ENCODE results near the gene KLK11.

KLK11 gene

GRCh38 chr19:51027873-51028272, 1.5 kb upstream of the KLK11 start:
- DNase-seq (ENCODE audit: low read depth) = no peak

GRCh38 chr19:51027126-51027806, 850 bp upstream of the KLK11 start:
- no peak for DNase-seq (ENCODE audit: low read depth)

DNA sequence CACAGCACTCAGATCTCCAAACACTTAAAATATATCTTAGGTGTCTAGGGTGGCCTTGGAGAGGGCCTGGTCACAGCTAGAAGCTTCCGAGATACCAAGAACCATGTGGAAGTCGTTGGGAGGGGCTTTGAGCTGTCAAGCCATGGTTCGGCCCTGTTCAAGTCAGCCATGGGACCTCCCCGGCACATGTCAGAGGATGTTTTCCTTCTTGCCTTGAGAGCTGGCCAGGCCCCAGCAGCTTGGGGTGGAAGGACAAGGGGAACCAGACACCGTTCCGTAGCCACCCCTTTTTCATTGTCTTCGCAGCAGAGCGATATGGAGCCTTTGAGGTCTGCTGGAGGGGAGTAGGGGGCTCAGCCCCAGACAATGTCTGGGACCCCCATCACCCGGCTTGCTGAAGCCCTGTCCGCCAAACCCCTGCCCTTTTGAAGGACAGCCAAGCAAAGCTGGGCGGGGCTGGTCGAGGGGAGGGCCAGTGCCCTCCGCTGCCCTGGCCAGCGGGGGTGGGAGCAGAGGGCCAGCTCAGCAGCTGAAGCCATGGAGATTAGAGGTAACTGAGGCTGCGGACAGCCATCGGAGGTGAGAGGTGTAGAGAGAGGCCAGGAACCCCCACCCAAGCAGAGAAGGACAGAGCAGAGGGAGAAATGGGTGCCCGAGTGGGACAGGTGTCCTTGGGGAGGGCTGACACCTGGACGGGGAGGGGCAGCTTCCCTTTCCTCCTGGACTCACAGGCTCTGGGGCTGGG, 435 bp downstream of the KLK11 start:
- DNase-seq (ENCODE audit: low read depth) = no peak

DNA sequence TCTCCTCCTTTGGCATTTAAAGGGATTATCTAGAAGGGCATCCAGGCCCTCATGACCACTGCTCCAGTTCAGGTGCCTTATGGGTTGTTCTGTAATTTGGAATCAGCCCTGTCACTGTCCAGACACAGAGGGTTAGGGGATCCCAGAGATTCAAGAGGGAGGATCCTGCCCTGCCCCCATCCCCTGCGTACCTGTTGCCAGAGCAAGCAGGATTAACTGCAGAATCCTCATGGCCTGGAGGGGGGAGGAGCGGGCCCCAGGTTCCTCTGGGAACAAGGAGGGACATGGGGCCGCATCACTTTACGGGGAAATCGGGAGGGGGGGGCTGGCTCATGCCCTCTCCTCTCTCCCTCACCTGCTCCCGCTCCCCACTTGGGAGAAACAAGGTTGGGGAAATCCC, 1.0 kb downstream of the KLK11 start:
- DNase-seq (ENCODE audit: low read depth) = no peak

DNA sequence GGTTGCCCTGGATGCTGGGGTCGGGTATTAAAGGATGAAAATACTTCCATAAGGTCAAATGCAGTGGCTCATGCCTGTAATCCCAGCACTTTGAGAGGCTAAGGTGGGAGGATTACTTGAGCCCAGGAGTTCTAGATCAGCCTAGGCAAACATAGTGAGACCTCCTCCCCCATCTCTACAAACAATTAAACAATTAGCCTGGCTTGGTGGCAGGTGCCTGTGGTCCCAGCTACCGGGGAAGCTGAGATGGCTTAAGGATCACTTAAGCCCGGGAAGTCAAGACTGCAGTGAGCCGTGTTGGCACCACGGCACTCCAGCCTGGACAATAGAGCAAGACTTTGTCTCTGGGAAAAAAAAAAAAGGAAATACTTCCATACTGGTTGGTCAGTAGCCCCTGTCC, 1.5 kb downstream of the KLK11 start:
- DNase-seq (ENCODE audit: low read depth) = no peak

- no peak for DNase-seq (ENCODE audit: low read depth)
Measured at GRCh38 chr19:51023946-51024345, 2.5 kb downstream of the KLK11 start.

GRCh38 chr19:51022526-51022925, 3.9 kb downstream of the KLK11 start:
- DNase-seq (ENCODE audit: low read depth) = no peak

DNA sequence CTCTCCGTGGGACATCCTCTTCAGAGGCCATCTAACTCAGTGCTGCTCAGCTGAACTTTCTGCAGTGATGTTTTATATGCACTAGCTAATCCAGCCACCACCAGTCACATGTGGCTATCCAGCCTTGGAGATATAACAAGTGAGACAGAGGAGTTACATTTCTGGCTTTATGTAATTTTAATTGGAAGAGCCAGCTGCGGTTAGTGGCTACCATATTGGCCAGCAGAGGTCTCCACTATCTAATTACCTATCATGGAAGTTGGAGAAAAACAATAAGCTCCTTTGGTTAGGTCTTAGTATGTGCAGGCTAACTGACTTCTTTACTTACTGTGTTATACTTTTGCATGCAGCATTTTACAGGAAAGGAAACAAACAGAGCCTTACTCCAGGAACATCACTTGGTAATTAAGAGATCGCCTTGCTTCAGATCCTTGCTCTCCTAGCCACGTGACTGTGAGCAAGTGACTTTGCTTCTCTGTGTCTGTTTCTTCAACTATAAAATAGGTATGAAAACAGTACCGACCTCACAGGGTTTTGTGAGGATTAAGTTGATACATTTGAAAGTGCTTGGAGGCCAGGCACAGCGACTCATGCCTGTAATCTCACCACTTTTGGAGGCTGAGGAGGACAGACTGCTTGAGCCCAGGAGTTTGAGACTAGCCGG, 5.3 kb downstream of the KLK11 start:
- peak; percentile 15 for DNase-seq (ENCODE audit: low read depth)

DNA sequence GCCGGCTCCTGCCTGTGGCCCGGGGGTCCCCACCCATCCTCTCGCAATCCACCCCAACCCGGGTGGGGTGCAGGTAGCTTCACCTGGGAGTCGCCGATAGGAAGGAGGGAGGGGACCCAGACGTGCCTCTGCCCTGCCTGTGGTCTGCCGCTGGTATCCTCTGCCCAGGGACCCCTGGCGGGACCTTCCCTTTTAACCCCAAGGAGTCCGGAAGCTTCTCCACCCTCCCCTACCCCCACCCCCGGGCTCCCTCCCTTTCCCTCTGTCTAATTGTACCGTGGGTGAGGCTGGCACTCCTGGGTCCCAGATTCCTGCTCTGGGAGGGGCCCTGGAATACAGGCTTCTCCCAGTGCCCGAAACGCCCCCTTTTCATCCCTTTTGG, 6.9 kb downstream of the KLK11 start, which contains the start of gene KLK10:
Gene KLK10, minus strand, starts transcription at position 166 of the 382 bp plus-strand sequence. CDS start 579 bp downstream, outside the sequence.
- no peak for DNase-seq (ENCODE audit: low read depth)

- DNase-seq (ENCODE audit: low read depth) = no peak
Measured at GRCh38 chr19:51018745-51019543, 7.5 kb downstream of the KLK11 start.

DNA sequence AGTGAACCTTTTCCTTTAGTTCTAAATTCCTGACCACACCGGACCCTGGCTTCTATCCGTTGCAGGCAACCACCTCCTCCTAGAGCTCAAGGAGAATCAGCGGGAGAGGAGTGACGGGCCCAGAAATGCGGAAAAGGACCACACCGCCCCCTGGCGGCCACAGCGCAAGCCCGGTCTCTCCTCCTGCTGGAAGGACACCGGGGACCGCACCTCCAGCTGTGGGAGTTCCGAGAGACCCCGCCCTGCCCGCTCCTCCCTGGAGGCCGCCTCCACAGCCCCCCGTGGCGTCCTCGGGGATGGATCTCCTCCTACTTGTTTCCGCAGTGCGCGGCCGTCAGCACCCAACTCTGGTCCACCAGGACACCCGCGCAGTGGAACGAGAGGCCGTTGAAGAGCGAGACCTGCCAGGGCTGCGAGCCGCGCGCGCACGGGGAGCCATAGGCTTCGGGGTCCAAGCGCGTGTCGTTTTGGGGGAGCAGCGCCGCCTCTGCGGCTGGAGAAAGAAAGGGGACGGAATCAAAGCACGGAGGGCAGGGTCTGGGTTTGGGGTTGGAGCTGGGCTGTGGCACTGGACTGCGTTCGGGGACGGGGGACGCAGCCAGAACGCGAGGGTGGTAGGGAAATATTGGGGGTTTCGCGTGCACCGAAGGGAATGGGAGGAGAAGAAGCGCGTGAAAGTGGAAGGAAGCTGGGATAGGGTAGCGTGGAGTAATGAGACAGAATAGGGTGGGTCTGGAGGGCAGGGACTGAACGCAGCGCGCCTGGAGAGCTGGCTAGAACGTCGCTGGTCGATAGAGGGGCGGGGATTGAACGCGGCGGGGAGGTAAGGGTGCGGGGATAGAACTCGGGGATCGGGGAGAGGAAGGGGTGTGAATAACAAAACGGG, 9.4 kb downstream of the KLK11 start:
- DNase-seq (ENCODE audit: low read depth) = no peak

GRCh38 chr19:51015691-51016267, 10.6 kb downstream of the KLK11 start:
- DNase-seq (ENCODE audit: low read depth) = no peak

- DNase-seq (ENCODE audit: low read depth) = no peak
Measured at GRCh38 chr19:51014242-51014641, 12.2 kb downstream of the KLK11 start.

- DNase-seq (ENCODE audit: low read depth) = no peak
Measured at GRCh38 chr19:51012661-51013190, 13.7 kb downstream of the KLK11 start.

DNA sequence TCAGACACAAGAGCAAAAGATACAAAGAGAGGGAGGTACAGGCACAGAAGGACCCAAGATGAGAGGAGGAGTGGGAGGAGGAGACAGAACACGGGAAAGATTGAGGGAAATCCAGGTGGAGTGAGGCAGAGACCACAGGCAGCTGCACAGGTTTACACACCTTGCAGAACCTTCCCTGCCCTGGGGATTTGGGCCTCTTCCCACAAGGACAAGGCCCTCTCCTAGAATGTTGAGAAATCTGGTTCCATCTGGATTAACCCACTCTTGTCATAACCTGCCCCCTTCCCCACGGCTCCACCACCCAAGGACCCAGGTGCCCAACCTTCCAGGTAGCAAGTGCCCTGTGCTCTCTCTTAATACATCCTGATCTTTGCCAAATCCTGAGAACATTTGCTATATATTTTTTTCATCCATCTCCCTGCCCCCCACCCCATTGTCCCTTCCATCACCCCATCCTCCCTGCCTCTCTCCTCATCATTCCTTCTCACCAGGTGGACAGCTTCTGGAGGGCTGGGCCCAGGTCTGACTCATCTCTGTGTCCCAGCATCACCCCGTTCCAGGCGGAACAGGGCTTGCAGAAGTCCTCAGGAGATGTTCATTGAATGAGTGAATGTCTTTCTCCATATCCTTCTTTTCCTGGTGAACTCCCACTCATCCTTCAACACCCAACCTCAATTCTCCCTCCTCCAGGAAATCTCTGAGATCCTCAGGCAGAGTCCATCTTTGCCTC, 16.2 kb downstream of the KLK11 start:
- no peak for DNase-seq (ENCODE audit: low read depth)

DNA sequence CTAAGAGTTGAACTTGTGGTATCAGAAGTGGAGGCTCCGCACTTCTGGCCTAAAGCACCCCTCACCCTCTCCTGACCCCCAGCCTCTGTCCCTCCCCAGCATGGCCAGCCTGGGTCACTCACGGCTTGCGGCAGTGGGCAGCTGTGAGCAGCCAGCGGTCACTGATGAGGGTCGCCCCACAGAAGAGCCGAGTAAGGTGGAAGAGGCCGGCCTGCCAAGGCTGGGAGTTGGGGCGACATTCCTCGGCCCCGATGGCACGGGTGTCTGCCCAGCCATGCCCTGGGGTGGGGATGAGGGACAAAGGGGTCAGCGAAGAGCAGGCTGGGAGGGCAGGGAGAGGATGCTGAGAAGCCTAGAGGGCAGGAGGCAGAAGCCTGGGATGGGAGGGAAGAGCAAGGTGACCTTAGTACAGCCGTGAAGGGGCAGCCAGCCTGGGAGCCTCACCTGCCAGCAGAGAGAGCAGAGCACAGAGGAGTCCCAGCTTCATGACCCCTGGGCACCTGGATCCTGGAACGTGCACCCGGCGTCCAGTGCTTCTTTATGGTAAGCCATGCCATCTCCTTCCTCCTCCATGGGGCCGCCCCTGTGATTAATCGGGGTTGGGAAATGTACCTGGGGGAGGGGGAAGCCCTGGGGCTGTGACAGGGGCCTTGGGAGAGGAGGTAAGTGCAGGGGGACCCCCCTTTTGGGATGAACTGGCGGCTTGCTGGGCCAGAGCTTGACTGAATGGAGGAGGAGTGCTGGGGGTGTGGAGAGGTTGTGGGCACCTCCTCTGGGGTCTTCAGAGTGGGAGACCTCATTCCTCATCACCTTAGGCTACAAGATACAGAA, 17.1 kb downstream of the KLK11 start:
- no peak for DNase-seq (ENCODE audit: low read depth)

DNA sequence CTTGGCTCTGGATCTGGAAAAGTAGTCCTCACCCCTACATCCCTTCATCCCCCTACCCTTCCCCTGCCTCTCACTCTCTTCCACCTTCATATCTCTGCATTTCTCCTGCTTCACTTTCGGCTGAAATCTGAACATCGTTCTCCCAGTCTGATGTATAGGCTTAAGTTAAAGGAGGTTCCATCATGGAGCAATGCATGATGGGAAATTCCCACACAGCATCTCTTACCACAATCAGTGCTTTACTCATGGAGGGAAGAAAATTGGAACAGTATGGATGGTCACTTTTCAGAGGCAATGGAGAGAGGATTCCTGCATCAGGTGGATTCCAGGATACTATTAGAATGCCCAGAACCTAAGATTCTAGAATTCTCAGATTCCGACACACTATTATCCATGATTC, 18.9 kb downstream of the KLK11 start:
- no peak for DNase-seq (ENCODE audit: low read depth)

- DNase-seq (ENCODE audit: low read depth) = no peak
Measured at GRCh38 chr19:51006406-51006805, 20.0 kb downstream of the KLK11 start.

DNA sequence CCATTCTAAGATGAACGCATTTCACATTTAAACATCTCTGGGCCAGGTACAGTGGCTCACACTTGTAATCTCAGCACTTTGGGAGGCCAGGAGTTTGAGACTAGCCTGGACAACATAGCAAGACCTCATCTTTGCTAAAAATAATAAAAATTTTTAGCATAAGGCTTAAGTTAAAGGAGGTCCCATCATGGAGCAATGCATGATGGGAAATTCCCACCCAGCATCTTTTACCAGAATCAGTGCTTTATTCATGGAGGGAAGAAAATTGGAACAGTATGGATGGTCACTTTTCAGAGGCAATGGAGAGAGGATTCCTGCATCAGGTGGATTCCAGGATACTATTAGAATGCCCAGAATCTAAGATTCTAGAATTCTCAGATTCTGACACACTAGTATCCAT, 21.2 kb downstream of the KLK11 start:
- DNase-seq (ENCODE audit: low read depth) = no peak

All from non-pigmented ciliary epithelial cell (primary cell).